Psoas muscle (tissue), 8 donors: ENCODE results near the gene MTF1. TPM values are rescaled to one million over a fixed set of nuclear protein-coding genes. Genes with fewer than 3 reads are reported as not detected.

ENCODE experiments used
- ATAC-seq, 4 donors: fragments of 200-7000 bp; cut with Tn5 transposase; one replicate each; pipeline ENCODE4 v1.9.1; 2020; ENCODE audit warnings: moderate library complexity in 3 of 4, mild to moderate bottlenecking in 2 of 4
- DNase-seq, 2 donors: peaks; one replicate each; pipeline ENCODE4 v3.0.0-alpha.2; 2020
- H3K27ac ChIP-seq: fragments of 200-600 bp; one replicate; pipeline ENCODE4 v1.8.0; 2022
- H3K27me3 ChIP-seq, 3 donors: fragments of 200-600 bp in 1 of 3; one replicate each; pipeline versions ENCODE4 v1.6.1 to v1.8.0; 2013 to 2022; ENCODE audit warnings: low read length in 2 of 3, mild to moderate bottlenecking in 2 of 3, moderate library complexity in 1 of 3; ENCODE audit not compliant: insufficient read depth in 3 of 3
- H3K36me3 ChIP-seq, 2 donors: fragments of 200-600 bp in 1 of 2; one replicate each; pipeline versions ENCODE4 v1.6.1 to v1.8.0; 2013 to 2022; ENCODE audit warnings: low read depth in 1 of 2, mild to moderate bottlenecking in 1 of 2, moderate library complexity in 1 of 2; ENCODE audit not compliant: insufficient read depth in 1 of 2
- H3K4me1 ChIP-seq: fragments of 200-600 bp; one replicate; pipeline ENCODE4 v1.8.0; 2022
- H3K4me3 ChIP-seq: fragments of 200-600 bp; one replicate; pipeline ENCODE4 v1.8.0; 2022; ENCODE audit warnings: mild to moderate bottlenecking
- H3K9me3 ChIP-seq: fragments of 200-600 bp; one replicate; pipeline ENCODE4 v1.8.0; 2022
- WGBS, 3 donors: extraction: QIAGEN DNeasy Blood & Tissue Kit; methylation state at CpG; one replicate each; pipeline versions ENCODE4 v1.1.6 to v1.1.7; 2013; 5-methylcytosine and 5-hydroxymethylcytosine counted together
- intact Hi-C, 2 donors: fragments of 100-400 bp; cut with DNase I; formaldehyde crosslinking; loops; one replicate each; pipeline versions ENCODE4 v1.11.0 to v1.14.2; 2022
- polyA plus RNA-seq, 3 donors: library from polyadenylated mRNA; stranded (reverse); fragments of 200-250 nt; gene quantifications; one replicate each; pipeline ENCODE4 v1.2.3, GENCODE V29; 2013
- total RNA-seq, 4 donors: library from RNA; stranded (reverse); fragmentation: NEBNext Ultra II Directional in 2 of 4; extraction: Animal tissue kit (Norgen Biotek cat#: 25700) in 2 of 4; gene quantifications; one replicate each; pipeline versions ENCODE4 v1.2.1 to v1.2.4, GENCODE V29; 2021 to 2023
- TF ChIP-seq, protein P1 (sequence below): fragments of 200-600 bp; IDR thresholded peaks from one replicate; pipeline ENCODE4 v1.8.0; 2022; ENCODE audit warnings: antibody characterized with exemption
- donor health status: healthy with polysubstance abuse.
- donor health status: DM: no; HTN: no; CAD: no; lungs with moderate emphysema.
- donor health status: Bipolar disorder and iron deficiency.
- donor health status: healthy.
- donor health status: DM: yes; HTN: yes; CAD: no.
- donor health status: DM: no; HTN: no; CAD: no.
- donor health status: DM: no; HTN: no; CAD: no.
- donor health status: DM: yes; HTN: yes; CAD: no.

Gene MTF1
- total and polyA plus RNA-seq, 7 donors: 3.1 to 20.2 (median 13.3) TPM

DNA sequence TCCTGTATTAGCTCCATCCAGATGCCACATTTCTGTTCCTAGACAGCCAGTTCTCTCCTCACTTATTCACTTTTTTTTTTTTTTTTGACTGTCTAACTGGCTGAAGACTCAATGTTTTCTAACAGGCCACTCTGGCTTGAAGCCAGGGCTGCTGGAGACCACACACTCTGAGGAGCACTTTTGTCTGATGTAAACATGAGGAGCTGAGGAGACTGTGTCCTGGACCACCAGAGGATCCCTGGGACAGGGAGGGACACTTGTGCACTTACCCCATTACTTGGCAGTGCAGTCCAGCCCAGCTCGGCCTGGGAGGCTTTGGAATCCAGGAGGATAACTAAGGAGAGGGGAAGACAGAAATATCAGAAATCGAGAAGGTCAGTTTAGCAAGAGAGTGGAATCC, 96.9 kb downstream of the MTF1 start:
- peaks cover 4 to 74% (median 41%) of the 10 kb centered on the region in 3 donors for H3K27me3 ChIP-seq
- TF ChIP-seq, protein P1, sequence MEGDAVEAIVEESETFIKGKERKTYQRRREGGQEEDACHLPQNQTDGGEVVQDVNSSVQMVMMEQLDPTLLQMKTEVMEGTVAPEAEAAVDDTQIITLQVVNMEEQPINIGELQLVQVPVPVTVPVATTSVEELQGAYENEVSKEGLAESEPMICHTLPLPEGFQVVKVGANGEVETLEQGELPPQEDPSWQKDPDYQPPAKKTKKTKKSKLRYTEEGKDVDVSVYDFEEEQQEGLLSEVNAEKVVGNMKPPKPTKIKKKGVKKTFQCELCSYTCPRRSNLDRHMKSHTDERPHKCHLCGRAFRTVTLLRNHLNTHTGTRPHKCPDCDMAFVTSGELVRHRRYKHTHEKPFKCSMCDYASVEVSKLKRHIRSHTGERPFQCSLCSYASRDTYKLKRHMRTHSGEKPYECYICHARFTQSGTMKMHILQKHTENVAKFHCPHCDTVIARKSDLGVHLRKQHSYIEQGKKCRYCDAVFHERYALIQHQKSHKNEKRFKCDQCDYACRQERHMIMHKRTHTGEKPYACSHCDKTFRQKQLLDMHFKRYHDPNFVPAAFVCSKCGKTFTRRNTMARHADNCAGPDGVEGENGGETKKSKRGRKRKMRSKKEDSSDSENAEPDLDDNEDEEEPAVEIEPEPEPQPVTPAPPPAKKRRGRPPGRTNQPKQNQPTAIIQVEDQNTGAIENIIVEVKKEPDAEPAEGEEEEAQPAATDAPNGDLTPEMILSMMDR: no peak
- WGBS, 3 donors: 50 to 56% (median 54%) methylated on average over 2 of the region's 2 CpGs
- no peaks in the 10 kb centered on the region for H3K4me1 ChIP-seq
- intact Hi-C loops: no loop called here
- H3K9me3 ChIP-seq: no peaks in the 10 kb centered on the region
- no peak overlapping the region for H3K4me3 ChIP-seq
- no peak overlapping the region for H3K27ac ChIP-seq
- no peaks in the 10 kb centered on the region for H3K36me3 ChIP-seq
- ATAC-seq (no peak), DNase-seq (no peak)

DNA sequence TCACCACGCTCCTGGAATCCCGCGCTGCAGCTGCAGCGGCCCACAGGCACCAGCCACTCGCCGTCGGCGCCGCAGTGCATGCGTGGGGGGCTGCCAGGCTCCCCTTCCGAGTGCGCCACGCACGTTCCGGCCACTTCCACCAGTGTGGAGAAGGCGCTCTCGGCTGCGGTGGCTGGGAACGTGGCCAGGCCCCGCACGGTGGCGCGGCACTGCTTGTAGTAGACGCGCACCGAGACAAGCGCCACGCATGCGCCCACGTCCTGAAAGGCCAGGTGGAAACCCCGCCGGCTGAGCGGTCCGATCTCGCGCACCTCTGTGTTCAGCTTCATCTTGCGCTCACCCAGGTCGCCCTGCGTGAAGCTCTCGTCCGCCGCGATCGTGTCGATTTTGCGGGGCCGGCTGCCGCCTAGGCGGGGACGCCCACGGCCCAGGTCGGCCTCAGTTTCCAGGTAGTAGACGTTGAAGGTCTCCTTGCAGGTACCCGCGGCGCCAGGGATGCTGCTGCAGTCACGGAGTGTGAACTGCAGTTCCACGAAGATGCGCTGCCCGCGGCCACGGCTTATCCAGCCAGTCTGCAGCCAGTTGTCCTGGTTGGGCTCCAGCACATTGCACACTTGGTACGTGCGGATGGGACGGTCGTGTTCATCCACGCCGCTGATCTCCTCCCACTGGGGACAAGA, 97.8 kb downstream of the MTF1 start:
- Histone ChIP-seq H3K9me3 (no peaks in the 10 kb centered on the region), H3K27me3 (peaks cover 2 to 68% (median 41%) of the 10 kb centered on the region in 3 donors), H3K36me3 (no peaks in the 10 kb centered on the region), H3K4me3 (no peak overlapping the region), H3K4me1 (no peaks in the 10 kb centered on the region), H3K27ac (no peak overlapping the region)
- TF ChIP-seq, protein P1: no peak
- no peak for DNase-seq
- ATAC-seq: no peak
- intact Hi-C loops: no loop called here
- WGBS, 3 donors: 47 to 52% (median 51%) methylated on average over 65 to 68 of the region's 68 CpGs

Other genes starting within 250 kb of the MTF1 start
- gene RSPO1, start 224.7 kb downstream of the MTF1 start, total RNA-seq: not detected
- under 1 TPM in 1 of 3 donors, not detected in 2; 0.01 TPM for gene RSPO1, start 224.7 kb downstream of the MTF1 start, polyA plus RNA-seq
- gene CDCA8, start 167.1 kb downstream of the MTF1 start, total RNA-seq: under 1 TPM; 0.10 to 0.67 (median 0.14) TPM
- gene CDCA8, start 167.1 kb downstream of the MTF1 start, polyA plus RNA-seq: under 1 TPM; 0.23 to 0.78 (median 0.66) TPM
- not detected for gene EPHA10, start 94.5 kb downstream of the MTF1 start, total RNA-seq
- gene EPHA10, start 94.5 kb downstream of the MTF1 start, polyA plus RNA-seq: under 1 TPM in 1 of 3 donors, not detected in 2; 0.05 TPM
- 1 to 10 TPM; 2.1 to 3.4 (median 2.7) TPM for gene MANEAL, start 65.7 kb downstream of the MTF1 start, total RNA-seq
- 1 to 10 TPM; 3.7 to 4.3 (median 4.0) TPM for gene MANEAL, start 65.7 kb downstream of the MTF1 start, polyA plus RNA-seq
- gene C1orf122, start 51.8 kb downstream of the MTF1 start, total RNA-seq: 10 to 100 TPM; 26.6 to 32.1 (median 28.1) TPM
- gene C1orf122, start 51.8 kb downstream of the MTF1 start, polyA plus RNA-seq: 100 to 1,000 TPM in 1 of 3 donors, 10 to 100 TPM in 2; 52.2 to 109 (median 73.6) TPM
- gene YRDC, start 51.4 kb downstream of the MTF1 start, total RNA-seq: 10 to 100 TPM in 2 of 4 donors, 1 to 10 TPM in 2; 3.4 to 12.5 (median 10.2) TPM
- 10 to 100 TPM; 11.3 to 36.0 (median 13.4) TPM for gene YRDC, start 51.4 kb downstream of the MTF1 start, polyA plus RNA-seq
- 10 to 100 TPM in 2 of 4 donors, 1 to 10 TPM in 2; 6.7 to 12.8 (median 9.3) TPM for gene INPP5B, start 87.5 kb upstream of the MTF1 start, total RNA-seq
- gene INPP5B, start 87.5 kb upstream of the MTF1 start, polyA plus RNA-seq: 1 to 10 TPM; 3.8 to 6.6 (median 4.5) TPM
- gene SF3A3, start 130.4 kb upstream of the MTF1 start, total RNA-seq: 10 to 100 TPM; 20.0 to 45.4 (median 35.0) TPM
- 10 to 100 TPM; 13.0 to 35.0 (median 30.0) TPM for gene SF3A3, start 130.4 kb upstream of the MTF1 start, polyA plus RNA-seq
- gene FHL3, start 145.9 kb upstream of the MTF1 start, total RNA-seq: 1,000 to 10,000 TPM in 1 of 4 donors, 100 to 1,000 TPM in 3; 236 to 1,187 (median 448) TPM
- 100 to 1,000 TPM in 2 of 3 donors, 10 to 100 TPM in 1; 41.6 to 905 (median 582) TPM for gene FHL3, start 145.9 kb upstream of the MTF1 start, polyA plus RNA-seq
- gene UTP11, start 153.1 kb upstream of the MTF1 start, total RNA-seq: 100 to 1,000 TPM in 3 of 4 donors, 10 to 100 TPM in 1; 65.2 to 210 (median 131) TPM
- 100 to 1,000 TPM in 2 of 3 donors, 10 to 100 TPM in 1; 91.7 to 253 (median 163) TPM for gene UTP11, start 153.1 kb upstream of the MTF1 start, polyA plus RNA-seq
- gene POU3F1, start 187.2 kb upstream of the MTF1 start, total RNA-seq: under 1 TPM in 3 of 4 donors, not detected in 1; 0.12 to 0.38 (median 0.14) TPM
- under 1 TPM; 0.04 to 0.21 (median 0.07) TPM for gene POU3F1, start 187.2 kb upstream of the MTF1 start, polyA plus RNA-seq